Measurements from ENCODE around the gene ARHGEF11. TPM values are rescaled to one million over a fixed set of nuclear protein-coding genes. Genes with fewer than 3 reads are reported as not detected.
A peak's percentile ranks its signal among the peaks of the same experiment; 100 is the strongest.
"Not testable (repeated sequence)": the region's sequence is repeated elsewhere in the genome, so short reads cannot be mapped to it uniquely, and the experiment has no call there.

ARHGEF11 gene
- total RNA-seq, 1 donor from 2014 or later: 43.7 TPM

DNA sequence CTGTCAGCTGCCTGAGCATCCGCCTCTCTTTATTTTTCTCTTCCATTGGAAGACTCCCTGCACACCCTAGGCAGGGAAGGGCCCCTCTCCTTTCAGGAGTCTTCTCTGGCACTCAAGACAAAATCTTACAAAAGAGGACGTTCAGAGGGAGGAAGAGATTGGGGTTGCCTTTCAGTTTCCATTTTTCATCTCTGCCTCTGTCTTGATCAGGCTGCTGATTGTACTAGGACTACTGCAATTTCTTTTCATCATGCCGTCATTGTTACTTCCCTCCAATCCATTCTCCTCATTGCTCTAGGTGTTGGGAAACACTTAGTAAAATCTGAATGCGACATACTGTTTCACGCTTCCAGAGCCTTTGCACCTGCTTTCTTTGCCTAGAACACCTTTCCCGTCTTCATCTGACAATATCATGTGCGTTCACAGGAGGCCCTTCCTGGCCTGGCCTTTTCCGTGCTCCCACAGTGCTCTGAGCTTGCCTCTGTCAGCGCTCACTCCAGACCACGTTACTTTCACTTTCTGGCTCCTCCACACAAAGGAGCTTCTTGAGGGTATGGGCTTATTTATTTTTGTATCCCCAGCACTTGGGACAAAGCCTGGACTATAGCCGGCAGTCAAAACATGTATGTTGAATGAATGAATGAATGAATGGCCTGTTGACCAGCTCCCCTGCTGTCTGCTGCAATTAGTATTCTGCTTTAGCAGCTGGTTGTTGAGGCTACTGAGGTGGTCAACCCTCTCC is 114.2 kb downstream of the ARHGEF11 start:
- Mint-ChIP-seq H3K36me3 (peaks cover 8% of the 10 kb centered on the region), H3K27ac (peak overlapping the region; percentile 18), H3K9me3 (no peaks in the 10 kb centered on the region), H3K27me3 (peaks cover 54% of the 10 kb centered on the region), H3K4me1 (ENCODE audit: unreplicated experiment) (peaks cover 23% of the 10 kb centered on the region), H3K4me3 (no peak overlapping the region)
- TF ChIP-seq, protein P1, sequence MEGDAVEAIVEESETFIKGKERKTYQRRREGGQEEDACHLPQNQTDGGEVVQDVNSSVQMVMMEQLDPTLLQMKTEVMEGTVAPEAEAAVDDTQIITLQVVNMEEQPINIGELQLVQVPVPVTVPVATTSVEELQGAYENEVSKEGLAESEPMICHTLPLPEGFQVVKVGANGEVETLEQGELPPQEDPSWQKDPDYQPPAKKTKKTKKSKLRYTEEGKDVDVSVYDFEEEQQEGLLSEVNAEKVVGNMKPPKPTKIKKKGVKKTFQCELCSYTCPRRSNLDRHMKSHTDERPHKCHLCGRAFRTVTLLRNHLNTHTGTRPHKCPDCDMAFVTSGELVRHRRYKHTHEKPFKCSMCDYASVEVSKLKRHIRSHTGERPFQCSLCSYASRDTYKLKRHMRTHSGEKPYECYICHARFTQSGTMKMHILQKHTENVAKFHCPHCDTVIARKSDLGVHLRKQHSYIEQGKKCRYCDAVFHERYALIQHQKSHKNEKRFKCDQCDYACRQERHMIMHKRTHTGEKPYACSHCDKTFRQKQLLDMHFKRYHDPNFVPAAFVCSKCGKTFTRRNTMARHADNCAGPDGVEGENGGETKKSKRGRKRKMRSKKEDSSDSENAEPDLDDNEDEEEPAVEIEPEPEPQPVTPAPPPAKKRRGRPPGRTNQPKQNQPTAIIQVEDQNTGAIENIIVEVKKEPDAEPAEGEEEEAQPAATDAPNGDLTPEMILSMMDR (conservative IDR thresholded peaks at IDR 0.05): no peak
- DNase-seq (ENCODE audit: extremely low spot score, unreplicated experiment): no peak

DNA sequence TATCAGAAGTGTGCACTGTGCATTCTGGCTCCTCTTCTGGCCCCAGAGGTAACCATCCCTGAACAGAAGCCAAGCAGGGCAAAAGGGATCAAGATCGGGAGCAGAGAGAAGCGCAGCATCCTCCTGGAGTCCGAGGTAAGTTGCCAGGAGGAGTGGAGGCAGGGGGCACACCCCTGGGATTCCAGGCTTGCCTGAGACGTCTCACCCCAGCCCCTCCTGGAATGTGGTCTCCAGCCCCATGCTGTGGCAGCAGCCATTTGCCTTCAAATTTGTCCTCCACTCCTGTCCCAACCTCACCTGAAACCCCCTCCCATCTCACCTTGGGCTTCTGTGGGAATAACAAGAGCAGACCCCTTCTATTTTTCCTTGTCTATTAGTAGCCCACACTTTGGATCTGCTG is 115.1 kb downstream of the ARHGEF11 start:
- Mint-ChIP-seq H3K36me3 (peaks cover 8% of the 10 kb centered on the region), H3K4me1 (ENCODE audit: unreplicated experiment) (peaks cover 26% of the 10 kb centered on the region), H3K27ac (no peak overlapping the region), H3K27me3 (peaks cover 63% of the 10 kb centered on the region), H3K4me3 (no peak overlapping the region), H3K9me3 (no peaks in the 10 kb centered on the region)
- TF ChIP-seq, protein P1 (conservative IDR thresholded peaks at IDR 0.05): no peak
- DNase-seq (ENCODE audit: extremely low spot score, unreplicated experiment): no peak

DNA sequence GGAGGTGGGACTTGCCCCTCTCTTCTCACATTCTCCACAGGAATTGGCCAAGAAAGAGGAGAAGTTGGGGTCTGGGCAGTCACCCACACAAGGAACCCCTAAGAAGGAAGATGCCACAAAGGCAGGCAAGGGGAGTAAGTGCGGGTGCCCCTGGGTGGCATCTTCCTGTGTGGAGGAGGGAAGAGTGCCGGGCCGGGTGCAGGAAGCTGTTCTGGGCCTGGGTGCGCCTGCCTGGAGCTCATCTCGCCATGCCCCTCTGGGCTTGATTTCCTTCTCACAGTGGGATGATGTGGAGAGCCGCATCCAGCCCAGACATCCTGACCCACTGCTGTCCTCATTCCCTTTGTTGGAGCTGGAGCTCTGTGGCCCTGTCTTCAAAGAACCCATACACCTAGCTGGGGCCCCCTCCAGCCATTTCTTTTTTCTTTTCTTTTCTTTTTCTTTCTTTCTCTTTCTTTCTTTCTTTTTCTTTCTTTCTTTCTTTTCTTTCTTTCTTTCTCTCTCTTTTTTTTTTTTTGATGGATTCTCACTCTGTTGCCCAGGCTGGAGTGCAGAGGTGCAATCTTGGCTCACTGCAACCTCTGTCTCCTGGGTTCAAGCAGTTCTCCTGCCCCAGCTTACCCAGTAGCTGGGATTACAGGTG is 115.8 kb downstream of the ARHGEF11 start:
- Mint-ChIP-seq H3K9me3 (no peaks in the 10 kb centered on the region), H3K4me3 (no peak overlapping the region), H3K36me3 (peaks cover 3% of the 10 kb centered on the region), H3K27ac (no peak overlapping the region), H3K27me3 (peaks cover 71% of the 10 kb centered on the region), H3K4me1 (ENCODE audit: unreplicated experiment) (peaks cover 26% of the 10 kb centered on the region)
- TF ChIP-seq, protein P1 (conservative IDR thresholded peaks at IDR 0.05): no peak
- DNase-seq (ENCODE audit: extremely low spot score, unreplicated experiment): no peak

DNA sequence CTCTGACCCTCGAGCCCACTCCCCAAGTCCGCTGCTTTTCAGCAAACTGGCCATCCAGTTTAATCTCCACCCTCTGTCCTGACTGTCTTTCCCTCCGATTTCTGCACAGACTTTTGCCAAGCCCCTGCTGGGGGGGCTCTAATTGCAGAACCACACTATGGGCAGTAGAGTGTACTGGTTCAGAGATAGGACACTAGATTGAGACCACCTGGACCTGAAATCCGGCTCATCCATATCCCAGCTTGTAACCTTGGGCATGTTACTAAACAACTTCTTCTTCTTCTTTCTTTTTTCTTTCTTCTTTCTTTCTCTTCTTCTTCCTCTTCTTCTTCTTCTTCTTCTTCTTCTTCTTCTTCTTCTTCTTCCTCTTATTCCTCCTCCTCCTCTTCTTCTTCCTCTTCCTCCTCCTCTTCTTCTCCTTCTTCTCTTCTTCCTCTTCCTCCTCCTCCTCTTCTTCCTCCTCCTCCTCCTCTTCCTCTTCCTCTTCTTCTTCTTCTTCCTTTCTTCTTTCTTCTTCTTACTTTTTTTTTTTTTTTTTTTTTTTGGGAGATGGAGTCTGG is 117.4 kb downstream of the ARHGEF11 start:
- Mint-ChIP-seq H3K36me3 (peaks cover 2% of the 10 kb centered on the region), H3K4me1 (ENCODE audit: unreplicated experiment) (peaks cover 30% of the 10 kb centered on the region), H3K9me3 (no peaks in the 10 kb centered on the region), H3K27ac (no peak overlapping the region), H3K27me3 (peaks cover 86% of the 10 kb centered on the region), H3K4me3 (peak overlapping the region; percentile 78)
- TF ChIP-seq, protein P1 (conservative IDR thresholded peaks at IDR 0.05): peak; percentile 14
- no peak for DNase-seq (ENCODE audit: extremely low spot score, unreplicated experiment)

DNA sequence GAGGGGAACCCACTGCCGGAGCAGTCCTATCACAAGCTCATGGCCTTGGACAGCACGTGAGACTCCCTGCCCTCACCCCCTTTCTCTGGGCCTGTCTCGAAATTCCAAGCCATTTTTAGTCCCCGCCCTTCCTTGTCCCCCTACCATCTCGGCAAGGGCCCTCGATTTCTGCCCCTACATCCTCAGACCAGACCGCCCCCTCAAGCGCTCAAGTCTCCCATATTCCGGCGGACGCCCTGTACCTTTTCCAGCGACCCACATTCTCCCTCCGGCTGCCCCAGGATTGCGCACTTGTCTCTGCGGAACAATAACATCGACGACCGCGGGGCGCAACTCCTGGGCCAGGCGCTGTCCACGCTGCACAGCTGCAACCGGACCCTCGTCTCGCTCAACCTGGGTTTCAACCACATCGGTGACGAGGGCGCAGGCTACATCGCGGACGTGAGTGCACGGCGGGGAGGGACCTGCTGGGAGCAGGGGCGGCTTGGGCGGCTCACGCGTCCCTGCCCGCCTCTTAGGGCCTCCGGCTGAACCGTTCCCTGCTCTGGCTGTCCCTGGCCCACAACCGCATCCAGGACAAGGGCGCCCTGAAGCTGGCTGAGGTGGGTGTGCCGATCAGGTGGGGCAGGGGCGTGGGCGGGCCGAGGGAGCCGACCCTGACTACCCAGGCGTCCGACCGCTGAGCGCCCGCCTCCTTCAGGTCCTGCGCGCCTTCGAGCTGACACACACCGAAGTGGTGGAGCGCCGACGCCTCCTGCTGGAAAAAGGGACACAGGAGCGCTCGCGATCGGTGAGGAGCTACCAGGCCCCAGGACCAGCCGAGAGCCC is 118.1 kb downstream of the ARHGEF11 start:
- H3K9me3 Mint-ChIP-seq: no peaks in the 10 kb centered on the region
- peak overlapping the region; percentile 78 for H3K4me3 Mint-ChIP-seq
- TF ChIP-seq, protein P1 (conservative IDR thresholded peaks at IDR 0.05): peak; percentile 83
- H3K27me3 Mint-ChIP-seq: peaks cover 88% of the 10 kb centered on the region
- H3K4me1 Mint-ChIP-seq (ENCODE audit: unreplicated experiment): peaks cover 26% of the 10 kb centered on the region
- peak; percentile 84 for DNase-seq (ENCODE audit: extremely low spot score, unreplicated experiment)
- H3K27ac Mint-ChIP-seq: peak overlapping the region; percentile 13
- no peaks in the 10 kb centered on the region for H3K36me3 Mint-ChIP-seq

DNA sequence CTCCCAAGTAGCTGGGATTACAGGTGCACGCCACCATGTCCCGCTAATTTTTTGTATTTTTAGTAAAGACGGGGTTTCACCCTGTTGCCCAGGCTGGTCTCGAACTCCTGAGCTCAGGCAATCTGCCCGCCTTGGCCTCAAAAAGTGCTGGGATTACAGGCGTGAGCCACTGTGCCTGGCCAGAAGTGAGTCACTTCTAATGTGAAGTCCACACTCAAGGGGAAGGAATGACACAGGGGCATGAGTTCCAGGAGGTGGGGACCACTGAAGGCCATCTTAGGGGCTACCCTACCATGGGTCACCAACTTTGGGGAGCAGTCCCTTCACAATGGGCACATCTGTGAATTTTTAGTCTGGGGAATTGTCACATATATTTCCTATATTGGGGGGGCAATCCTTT is 118.8 kb downstream of the ARHGEF11 start:
- H3K9me3 Mint-ChIP-seq; H3K4me3 Mint-ChIP-seq; H3K36me3 Mint-ChIP-seq; H3K27ac Mint-ChIP-seq; DNase-seq (ENCODE audit: extremely low spot score, unreplicated experiment): not testable (repeated sequence)
- Mint-ChIP-seq H3K4me1 (ENCODE audit: unreplicated experiment) (peaks cover 26% of the 10 kb centered on the region), H3K27me3 (peaks cover 96% of the 10 kb centered on the region)
